B cell (primary cell): ENCODE results near the gene RDH5. TPM values are rescaled to one million over a fixed set of nuclear protein-coding genes. Genes with fewer than 3 reads are reported as not detected.
A peak's percentile ranks its signal among the peaks of the same experiment; 100 is the strongest.

ENCODE experiments used
- ATAC-seq: fragments of 200-7000 bp; cut with Tn5 transposase; one replicate; pipeline ENCODE4 v1.10.0; 2021; ENCODE audit warnings: low read depth, mild to moderate bottlenecking, moderate number of reproducible peaks, moderate library complexity
- CTCF ChIA-PET: fragments of 350-600 bp; sonication (Branson Sonifier 250); formaldehyde crosslinking; loops from one replicate; lab custom pipeline; 2021; ENCODE audit warnings: antibody characterized with exemption, inconsistent platforms; lab: Charles Lee
- POLR2A ChIA-PET: fragments of 350-600 bp; sonication (Branson Sonifier 250); formaldehyde crosslinking; loops from one replicate; lab custom pipeline; 2021; ENCODE audit warnings: antibody characterized with exemption; lab: Charles Lee
- DNase-seq: peaks from one replicate; pipeline ENCODE4 v3.0.0; 2013
- H2AFZ ChIP-seq: 2 replicates; pipeline ENCODE4 v1.6.1; 2012; ENCODE audit warnings: mild to moderate bottlenecking, low read depth, low read length; ENCODE audit not compliant: insufficient read depth, poor library complexity, severe bottlenecking
- H3K27ac ChIP-seq, 2 donors: 1 replicate in 1 of 2; 2 replicates in 1 of 2; pipeline ENCODE4 v1.5.1; 2012 to 2013; ENCODE audit warnings: low read length in 2 of 2, mild to moderate bottlenecking in 2 of 2, moderate library complexity in 1 of 2
- H3K27me3 ChIP-seq, 4 experiments: fragments of 200-600 bp in 1 of 4; sonication (generic) in 1 of 4; replicated peaks in 1 of 4; 1 replicate in 2 of 4; 2 replicates in 2 of 4; pipeline versions ENCODE4 v1.6.1 to v1.7.0; 2013 to 2016; ENCODE audit warnings: low read length in 3 of 4, mild to moderate bottlenecking in 2 of 4, mixed read lengths in 1 of 4, moderate library complexity in 1 of 4; ENCODE audit not compliant: insufficient read depth in 4 of 4, control insufficient read depth in 3 of 4; ENCODE audit errors: control extremely low read depth in 1 of 4
- H3K36me3 ChIP-seq, 2 experiments: replicated peaks in 1 of 2; 1 replicate in 1 of 2; 2 replicates in 1 of 2; pipeline versions ENCODE4 v1.6.1 to v1.7.1; 2013; ENCODE audit warnings: low read length in 1 of 2; ENCODE audit not compliant: insufficient read depth in 2 of 2, control insufficient read depth in 1 of 2; ENCODE audit errors: control extremely low read depth in 1 of 2, extremely low read depth in 1 of 2
- H3K4me1 ChIP-seq, 2 donors: fragments of 200-600 bp in 1 of 2; sonication (generic) in 1 of 2; 1 replicate in 1 of 2; 2 replicates in 1 of 2; pipeline versions ENCODE4 v1.5.1 to v1.6.1; 2013 to 2017; ENCODE audit warnings: low read length in 2 of 2; ENCODE audit not compliant: control insufficient read depth in 2 of 2, insufficient read depth in 2 of 2
- H3K4me2 ChIP-seq: replicated peaks from 2 replicates; pipeline ENCODE3; 2012; ENCODE audit warnings: mild to moderate bottlenecking, low read depth, low read length; ENCODE audit not compliant: poor library complexity, severe bottlenecking
- H3K4me3 ChIP-seq, 5 experiments: fragments of 200-600 bp in 1 of 5; sonication (generic) in 1 of 5; 1 replicate in 3 of 5; 2 replicates in 2 of 5; pipeline versions ENCODE4 v1.5.1 to v1.7.0; 2011 to 2016; ENCODE audit warnings: low read length in 4 of 5, mild to moderate bottlenecking in 4 of 5, low read depth in 2 of 5, control low read depth in 1 of 5, moderate library complexity in 1 of 5; ENCODE audit not compliant: insufficient read depth in 1 of 5; ENCODE audit errors: control extremely low read depth in 1 of 5, extremely low read depth in 1 of 5
- H3K79me2 ChIP-seq: fragments of 200-600 bp; sonication (generic); one replicate; pipeline ENCODE4 v1.6.0; 2016; ENCODE audit warnings: low read length; ENCODE audit not compliant: control insufficient read depth, insufficient read depth
- H3K9ac ChIP-seq: fragments of 200-600 bp; sonication (generic); 2 replicates; pipeline ENCODE4 v1.6.1; 2017; ENCODE audit warnings: mild to moderate bottlenecking, low read length, moderate library complexity
- H3K9me3 ChIP-seq, 3 donors: one replicate each; pipeline versions ENCODE4 v1.6.1 to v1.7.1; 2013; ENCODE audit warnings: low read length in 2 of 3; ENCODE audit not compliant: control insufficient read depth in 2 of 3, insufficient read depth in 1 of 3; ENCODE audit errors: control extremely low read depth in 1 of 3
- H4K20me1 ChIP-seq: 2 replicates; pipeline ENCODE4 v1.6.0; 2012; ENCODE audit warnings: mild to moderate bottlenecking, low read length; ENCODE audit not compliant: insufficient read depth, control insufficient read depth, poor library complexity, severe bottlenecking
- H3K27ac Mint-ChIP-seq: one replicate; pipeline ENCODE4 v1.8.0; 2021; ENCODE audit warnings: mixed read lengths
- H3K27me3 Mint-ChIP-seq: one replicate; pipeline ENCODE4 v1.8.0; 2021; ENCODE audit warnings: mixed read lengths
- H3K4me1 Mint-ChIP-seq: one replicate; pipeline ENCODE4 v1.8.0; 2021; ENCODE audit warnings: mixed read lengths
- H3K4me3 Mint-ChIP-seq: one replicate; pipeline ENCODE4 v1.8.0; 2021; ENCODE audit warnings: mixed read lengths
- H3K9me3 Mint-ChIP-seq: one replicate; pipeline ENCODE4 v1.8.0; 2022; ENCODE audit warnings: mixed read lengths; ENCODE audit not compliant: insufficient read depth
- CTCF ChIP-seq: fragments of 200-600 bp; IDR thresholded peaks from one replicate; pipeline ENCODE4 v1.8.0; 2022; ENCODE audit warnings: antibody characterized with exemption, mild to moderate bottlenecking
- EZH2 ChIP-seq: IDR thresholded peaks from 2 replicates; pipeline ENCODE4 v1.6.1; 2012; ENCODE audit warnings: borderline replicate concordance, low read depth, mild to moderate bottlenecking, moderate library complexity, low read length; ENCODE audit not compliant: insufficient read depth, poor library complexity, severe bottlenecking
- WGBS: methylation state at CpG from one replicate; pipeline ENCODE4 v1.1.5; 2013; ENCODE audit warnings: missing lambda C conversion rate; ENCODE audit not compliant: insufficient coverage; 5-methylcytosine and 5-hydroxymethylcytosine counted together
- intact Hi-C: fragments of 100-400 bp; cut with micrococcal nuclease; formaldehyde crosslinking; loops from one replicate; pipeline ENCODE4 v1.10.0; 2022
- polyA plus RNA-seq: library from polyadenylated mRNA; depleted of rRNA; stranded (reverse); fragments of >200 nt; gene quantifications from 2 replicates; pipeline ENCODE4 v1.2.3, GENCODE V29; 2012
- total RNA-seq, 2 donors: library from RNA; stranded (reverse); fragments of 120-200 nt in 1 of 2; gene quantifications; 1 replicate in 1 of 2; 2 replicates in 1 of 2; pipeline versions ENCODE4 v1.2.3 to v1.2.4, GENCODE V29; 2013 to 2022

The RDH5 gene
- total and polyA plus RNA-seq, 2 donors (not counting 1 experiment from before 2014, with no cell fraction given): 32.6 to 37.8 TPM

GRCh38 chr12:55742719-55743405 lies 22.7 kb downstream of the RDH5 start, which contains the start of gene GDF11:
Gene GDF11 (plus strand): TSS chr12:55743122. CDS start chr12:55743317, 195 bp downstream.
- WGBS: under 1% methylated on average over 13 of the region's 53 CpGs
- peak; percentile 58 for DNase-seq
- ChIA-PET POLR2A (interaction anchor here (0.5 to 1.3 kb wide), 3 partner anchors 52 to 93 kb away, joined by 3 read pairs; no protein-coding TSS in a partner anchor), CTCF (interaction anchor here (0.7 to 2.0 kb wide), 6 partner anchors 11 to 336 kb away, joined by 3 to 6 read pairs (median 4); partner anchors contain the start of gene BLOC1S1)
- H3K9ac ChIP-seq: peak within 1 kb of the TSS; percentile 77
- H3K9me3 ChIP-seq: no peaks in the 10 kb centered on the region
- peak within 1 kb of the TSS; percentile 97 for H3K4me2 ChIP-seq
- peak within 1 kb of the TSS; percentile 0 to 47 for H3K27ac ChIP-seq
- Mint-ChIP-seq H3K27me3 (no peaks in the 10 kb centered on the region), H3K4me1 (peaks cover 42% of the 10 kb centered on the region), H3K4me3 (peak within 1 kb of the TSS; percentile 97), H3K9me3 (no peaks in the 10 kb centered on the region), H3K27ac (peak within 1 kb of the TSS; percentile 87)
- no peak for TF ChIP-seq EZH2
- TF ChIP-seq CTCF: no peak
- intact Hi-C loops: loop anchor here (5.0 kb wide), 1 partner anchor 724 kb away; the partner anchor contains the start of gene SPRYD4
- H3K79me2 ChIP-seq: peaks cover 6% of the 10 kb centered on the region
- no peaks in the 10 kb centered on the region for H4K20me1 ChIP-seq
- no peaks in the 10 kb centered on the region for H3K27me3 ChIP-seq
- H2AFZ ChIP-seq: peak within 1 kb of the TSS; percentile 90
- ATAC-seq: peak; percentile 47
- peaks cover 24 to 37% of the 10 kb centered on the region in 2 donors for H3K4me1 ChIP-seq
- no peaks in the 10 kb centered on the region for H3K36me3 ChIP-seq
- H3K4me3 ChIP-seq: peak within 1 kb of the TSS; percentile 58 to 77 (median 69)
